HepG2 (cell line): Measurements from ENCODE around the gene STIM1.

Source experiments
- ELK4 ChIP-seq: sonication (generic); formaldehyde crosslinking; IDR thresholded peaks from 2 replicates; pipeline ENCODE4 v1.9.0; 2021; ENCODE audit warnings: missing genetic modification reagents, borderline replicate concordance
- RARG ChIP-seq: sonication (generic); formaldehyde crosslinking; IDR thresholded peaks from 2 replicates; pipeline ENCODE4 v1.4.0; 2020; ENCODE audit warnings: low read depth, mild to moderate bottlenecking, missing genetic modification reagents
- SMC3 ChIP-seq: IDR thresholded peaks from 2 replicates; pipeline ENCODE4 v1.6.1; 2011; ENCODE audit warnings: low read length, improper control_type of control experiment
- TGIF2 ChIP-seq: IDR thresholded peaks from 2 replicates; pipeline ENCODE4 v1.6.1; 2016; ENCODE audit warnings: control low read depth, missing compliant biosample characterization
- ZGPAT ChIP-seq: IDR thresholded peaks from 2 replicates; pipeline ENCODE4 v1.6.1; 2016; ENCODE audit warnings: mild to moderate bottlenecking
- ZNF703 ChIP-seq: sonication (generic); formaldehyde crosslinking; IDR thresholded peaks from 2 replicates; pipeline ENCODE4 v1.5.1; 2020; ENCODE audit warnings: missing genetic modification reagents, mild to moderate bottlenecking, moderate library complexity, borderline replicate concordance

- TF ChIP-seq RARG (CRISPR knock-in tag), result no peak
- TF ChIP-seq SMC3, result no peak
- TF ChIP-seq TGIF2 (CRISPR knock-in tag), result no peak
- TF ChIP-seq ZGPAT (CRISPR knock-in tag), result no peak
- no peak for TF ChIP-seq ZNF703 (CRISPR knock-in tag)
- TF ChIP-seq ELK4 (CRISPR knock-in tag), result no peak
Observed at GRCh38 chr11:3873712-3874349, 18.4 kb downstream of the STIM1 start.
